Adrenal gland (tissue), 5 donors: ENCODE measurements around the gene DPEP1.

Experiments used
- POLR2A ChIP-seq, 2 donors: fragments of 450-650 bp; IDR thresholded peaks; one replicate each; pipeline ENCODE4 v1.6.1; 2017; ENCODE audit warnings: antibody characterized with exemption in 2 of 2, mild to moderate bottlenecking in 2 of 2, moderate library complexity in 1 of 2
- TF ChIP-seq, protein P1 (sequence below), 6 experiments: fragments of 450-650 bp in 4 of 6; fragments of 200-600 bp in 2 of 6; sonication (generic) in 1 of 6; IDR thresholded peaks; 1 replicate in 5 of 6; 2 replicates in 1 of 6; pipeline versions ENCODE4 v1.5.1 to v1.8.0; 2016 to 2021; ENCODE audit warnings: antibody characterized with exemption in 6 of 6, mild to moderate bottlenecking in 2 of 6, moderate library complexity in 1 of 6
- donor health status: DM: no; HTN: no; CAD: no.

- TF ChIP-seq, protein P1, sequence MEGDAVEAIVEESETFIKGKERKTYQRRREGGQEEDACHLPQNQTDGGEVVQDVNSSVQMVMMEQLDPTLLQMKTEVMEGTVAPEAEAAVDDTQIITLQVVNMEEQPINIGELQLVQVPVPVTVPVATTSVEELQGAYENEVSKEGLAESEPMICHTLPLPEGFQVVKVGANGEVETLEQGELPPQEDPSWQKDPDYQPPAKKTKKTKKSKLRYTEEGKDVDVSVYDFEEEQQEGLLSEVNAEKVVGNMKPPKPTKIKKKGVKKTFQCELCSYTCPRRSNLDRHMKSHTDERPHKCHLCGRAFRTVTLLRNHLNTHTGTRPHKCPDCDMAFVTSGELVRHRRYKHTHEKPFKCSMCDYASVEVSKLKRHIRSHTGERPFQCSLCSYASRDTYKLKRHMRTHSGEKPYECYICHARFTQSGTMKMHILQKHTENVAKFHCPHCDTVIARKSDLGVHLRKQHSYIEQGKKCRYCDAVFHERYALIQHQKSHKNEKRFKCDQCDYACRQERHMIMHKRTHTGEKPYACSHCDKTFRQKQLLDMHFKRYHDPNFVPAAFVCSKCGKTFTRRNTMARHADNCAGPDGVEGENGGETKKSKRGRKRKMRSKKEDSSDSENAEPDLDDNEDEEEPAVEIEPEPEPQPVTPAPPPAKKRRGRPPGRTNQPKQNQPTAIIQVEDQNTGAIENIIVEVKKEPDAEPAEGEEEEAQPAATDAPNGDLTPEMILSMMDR (IDR thresholded peaks at IDR 0.05) = no peak
- no peak for TF ChIP-seq POLR2A (IDR thresholded peaks at IDR 0.05)
Measured at GRCh38 chr16:89589241-89589926, 24.1 kb upstream of the DPEP1 start.
